GM18502 (cell line): ENCODE measurements around the gene VMAC.

Experiments used
- ATAC-seq: cut with Tn5 transposase; IDR thresholded peaks from one replicate; pipeline ENCODE4 v1.9.1; 2021; ENCODE audit warnings: mild to moderate bottlenecking; ENCODE audit not compliant: unreplicated experiment, poor library complexity

The VMAC gene

DNA sequence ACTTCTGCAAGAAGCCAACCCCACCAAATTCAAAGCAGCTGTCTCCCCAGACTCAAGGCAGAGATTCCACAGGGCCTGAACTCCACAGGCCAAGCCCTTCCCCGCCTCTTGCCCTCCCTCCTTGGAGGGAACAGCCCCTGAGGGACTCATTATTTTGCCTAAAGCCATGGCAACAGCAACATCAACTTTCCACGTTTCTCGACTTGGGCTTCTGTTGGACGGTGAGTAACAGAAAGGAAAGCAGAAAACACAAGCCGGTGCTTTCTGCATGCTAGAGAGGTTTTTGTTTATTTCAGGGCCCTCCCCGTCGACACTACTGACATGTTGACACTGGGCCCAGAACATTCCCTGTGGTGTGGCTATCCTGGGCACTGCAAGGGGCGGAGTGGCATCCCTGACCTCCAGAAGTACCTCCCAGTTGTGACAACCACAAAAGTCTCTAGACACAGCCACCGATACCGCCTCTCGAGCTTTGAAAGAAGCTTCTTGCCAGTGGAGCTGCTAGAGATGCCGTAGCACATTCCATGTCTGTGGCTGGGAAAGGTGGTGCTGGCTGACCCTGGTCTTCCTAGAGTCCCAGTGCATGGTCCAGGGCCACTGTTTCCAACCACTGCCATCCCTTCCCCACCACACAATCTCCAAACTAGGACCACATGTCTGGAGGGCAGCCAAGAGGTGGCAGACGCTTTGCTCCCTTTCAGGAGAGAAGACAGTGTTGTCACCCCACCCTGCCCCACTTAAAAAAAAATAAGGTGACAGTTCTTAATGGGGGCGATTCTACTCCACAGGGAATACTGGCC lies 22.2 kb downstream of the VMAC start:
- no peak for ATAC-seq

DNA sequence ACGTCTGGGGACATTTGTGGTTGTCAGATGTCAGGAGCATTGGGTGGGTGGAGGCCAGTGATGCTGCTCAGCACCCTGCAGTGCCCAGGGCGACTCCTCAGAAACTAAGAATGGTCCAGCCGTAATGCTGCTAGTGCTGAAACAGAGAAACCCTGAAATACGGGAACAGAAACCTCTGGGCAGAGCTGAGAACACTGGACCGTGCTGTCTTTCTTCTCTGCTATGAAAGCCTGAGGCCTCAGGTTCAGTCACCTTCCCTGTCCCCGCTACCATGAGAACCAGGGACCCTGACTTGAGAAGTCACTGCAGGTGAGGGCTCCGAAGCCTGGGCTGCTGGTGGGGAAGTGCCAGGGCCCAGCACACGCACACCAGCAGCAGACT lies 22.8 kb downstream of the VMAC start:
- ATAC-seq: peak; percentile 52

DNA sequence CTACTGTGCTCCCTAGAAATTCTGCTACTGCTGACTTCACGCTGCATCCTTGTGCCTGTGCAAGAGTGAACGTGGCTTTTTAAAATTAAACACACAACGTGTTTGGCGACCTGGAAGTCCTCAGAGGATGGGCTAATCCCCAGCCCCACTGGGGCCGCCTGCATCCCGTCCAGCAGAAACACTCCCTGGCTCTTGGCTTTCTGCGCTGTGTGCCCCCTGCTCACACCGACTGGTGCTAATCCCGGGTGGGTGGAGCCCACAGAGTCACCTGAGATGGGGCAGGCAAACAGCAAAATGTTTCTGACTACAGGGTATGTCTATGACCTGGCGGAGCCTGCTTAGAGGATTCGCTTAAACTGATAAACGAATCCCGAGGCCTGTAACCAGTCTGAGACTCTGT lies 24.5 kb downstream of the VMAC start:
- ATAC-seq: no peak

DNA sequence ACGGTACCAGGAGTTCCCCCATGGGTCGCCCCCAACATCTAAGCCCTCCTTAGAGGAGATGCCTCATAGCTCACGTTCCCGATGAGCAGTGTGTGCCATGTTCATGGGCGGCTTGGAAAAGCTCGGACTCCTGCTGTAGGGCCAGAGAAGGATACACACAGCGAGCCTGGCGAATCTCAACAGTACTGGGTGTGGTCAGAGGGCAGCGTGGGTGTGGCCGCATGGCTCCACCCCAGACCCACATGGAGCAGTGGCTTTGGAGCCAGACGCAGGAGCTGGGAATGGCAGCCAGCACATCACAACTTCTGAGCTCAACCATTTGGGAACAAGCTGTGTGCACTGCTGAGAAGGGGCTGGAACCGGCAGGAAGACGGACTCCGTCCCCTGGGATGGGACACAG lies 25.0 kb downstream of the VMAC start:
- no peak for ATAC-seq

DNA sequence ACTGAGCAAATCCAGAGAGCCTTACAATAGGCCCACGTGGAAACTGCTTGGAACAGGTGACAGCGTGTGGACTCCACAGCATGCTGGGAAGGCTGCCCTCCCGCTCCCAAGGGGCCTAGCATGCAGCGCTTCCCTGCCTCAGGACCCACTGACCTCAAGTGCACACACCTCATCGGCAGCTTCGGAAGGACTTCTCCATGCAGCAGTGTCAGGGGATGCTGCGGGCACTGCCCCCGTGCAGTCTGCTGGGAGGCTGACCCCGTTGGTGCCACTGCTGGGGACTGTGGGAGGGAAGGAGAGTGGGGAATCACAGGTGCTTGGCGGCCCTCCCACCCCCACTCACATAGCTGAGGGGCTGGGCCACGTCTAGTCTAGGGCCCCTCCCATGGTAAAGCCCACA lies 26.6 kb downstream of the VMAC start:
- no peak for ATAC-seq

DNA sequence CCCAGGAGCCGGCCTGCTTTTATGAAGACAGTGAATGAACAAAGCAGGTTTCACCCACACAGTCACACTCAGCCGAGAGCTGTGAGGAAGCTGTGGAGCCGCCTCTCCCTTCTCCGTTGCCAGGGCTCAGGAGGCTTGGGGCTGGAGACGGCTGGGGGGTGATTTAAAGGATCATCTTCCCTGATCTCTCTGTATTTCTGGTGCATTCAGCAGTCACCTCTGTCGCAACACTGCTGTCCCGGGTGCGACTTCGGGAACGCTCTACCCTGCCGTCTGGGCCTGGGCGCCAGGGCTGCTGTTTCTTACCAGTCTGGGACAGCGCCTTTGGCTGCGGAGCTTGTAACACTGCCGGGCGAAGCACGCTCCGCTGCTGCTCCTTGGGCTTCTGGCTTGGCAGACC lies 27.5 kb downstream of the VMAC start:
- no peak for ATAC-seq

DNA sequence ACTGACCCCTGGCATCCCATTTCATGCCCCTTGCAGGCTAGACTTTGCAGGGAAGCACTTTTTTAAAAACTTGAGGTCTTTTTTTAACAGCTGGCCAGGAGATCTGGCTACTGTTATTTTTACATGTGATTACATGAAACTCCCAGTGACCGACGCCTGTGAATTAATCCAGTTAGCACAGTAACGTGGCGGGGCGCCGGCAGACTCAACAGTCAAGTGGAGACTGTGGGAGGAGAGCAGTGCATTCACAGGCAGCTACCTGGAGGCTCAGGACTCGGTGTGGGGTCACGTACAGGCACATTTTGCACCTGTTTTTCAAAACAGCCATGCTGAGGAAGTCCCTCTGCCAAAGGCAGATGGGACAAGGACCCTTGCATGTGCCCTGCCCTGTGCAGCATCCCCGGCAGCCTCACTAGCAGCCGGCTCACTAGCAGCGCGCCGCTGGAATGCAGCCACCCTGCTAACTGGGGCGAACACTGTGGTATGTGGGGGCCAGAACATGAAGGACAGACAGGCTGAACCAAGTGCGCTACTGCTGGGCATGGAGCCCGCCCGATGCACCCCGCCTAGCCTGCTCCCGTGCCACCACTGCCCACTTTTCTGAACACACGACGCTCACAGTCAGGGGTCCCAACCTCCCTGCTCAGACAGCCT lies 28.1 kb downstream of the VMAC start:
- ATAC-seq: no peak

DNA sequence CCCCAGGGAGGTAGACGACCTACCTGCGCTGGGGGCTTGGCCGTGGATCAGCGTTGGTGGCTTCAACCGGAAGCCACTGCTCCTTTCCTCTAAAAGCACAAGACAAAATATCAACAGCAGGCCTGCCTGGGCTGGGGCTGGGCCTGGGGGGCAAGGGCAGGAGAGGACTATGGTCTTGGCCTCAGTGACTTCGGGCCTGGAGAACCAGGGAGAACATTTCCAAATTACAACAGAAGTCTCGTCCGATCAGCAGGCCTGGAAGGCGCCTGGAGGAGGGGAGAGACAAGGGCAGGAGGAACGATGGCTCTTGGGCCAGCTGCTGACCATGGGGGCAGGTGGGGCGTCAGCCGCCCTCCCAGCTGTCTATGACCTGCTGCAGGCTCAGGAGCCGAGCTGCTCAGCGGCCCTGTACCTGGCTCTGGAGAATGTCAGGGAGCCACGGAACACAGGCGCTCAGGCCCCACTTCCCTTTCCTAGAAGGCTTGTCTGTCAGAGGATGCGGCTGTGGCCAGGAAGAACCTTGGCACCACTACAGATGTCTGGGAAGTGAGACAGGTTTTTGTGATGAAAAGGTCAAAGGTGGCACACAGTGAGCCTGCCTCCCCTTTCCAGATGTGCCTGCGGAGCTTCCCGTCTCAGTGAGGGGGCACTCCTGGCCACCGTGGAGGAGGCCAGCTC lies 28.9 kb downstream of the VMAC start:
- no peak for ATAC-seq

DNA sequence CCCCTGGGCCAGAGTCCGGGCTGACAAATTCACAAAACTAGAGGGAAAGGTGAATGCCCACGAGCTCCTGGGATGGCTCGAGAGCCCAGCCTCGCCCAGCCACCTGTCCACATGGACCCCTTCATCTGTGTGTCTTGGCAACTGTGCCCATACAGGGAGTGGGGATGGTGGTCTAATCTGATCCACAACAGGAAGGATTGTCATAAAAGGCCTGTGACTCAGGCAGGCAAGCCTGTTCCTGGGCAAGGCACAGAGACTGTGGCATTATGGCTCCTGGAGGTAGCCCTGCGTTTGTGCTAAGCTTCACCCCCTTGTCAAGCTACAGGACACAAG lies 29.4 kb downstream of the VMAC start:
- no peak for ATAC-seq

DNA sequence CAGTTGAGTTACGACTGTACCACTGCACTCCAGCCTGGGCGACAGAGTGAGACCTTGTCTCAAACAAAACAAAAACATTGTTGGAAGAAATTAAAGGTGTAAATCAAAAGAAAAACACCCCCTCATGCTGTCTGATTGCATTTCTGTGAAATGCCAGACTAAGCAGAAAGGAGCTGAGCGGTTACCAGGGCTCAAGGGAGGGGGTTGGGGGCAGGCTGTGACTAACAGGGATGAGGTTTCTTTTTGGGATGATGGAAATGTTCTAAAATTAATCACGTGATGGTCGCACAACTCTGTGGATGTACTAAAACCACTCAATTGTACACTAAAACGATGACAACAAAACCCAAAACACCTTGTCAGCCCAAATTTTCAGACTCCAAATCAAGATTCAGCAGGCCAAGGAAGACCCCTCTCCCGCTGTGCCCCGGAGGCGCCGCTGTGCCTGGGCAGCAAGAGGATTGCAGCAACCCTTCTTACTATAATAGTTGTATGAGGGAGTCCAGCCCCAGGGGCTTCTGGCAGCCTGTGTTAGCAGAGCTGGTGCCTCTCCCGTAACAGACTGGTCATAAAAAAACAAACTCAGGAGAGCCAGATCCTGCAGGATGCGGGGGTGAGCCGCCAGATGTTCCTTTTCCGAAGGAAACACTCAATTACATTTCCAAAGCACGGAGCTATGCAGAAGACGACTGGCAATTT lies 30.3 kb downstream of the VMAC start:
- no peak for ATAC-seq

DNA sequence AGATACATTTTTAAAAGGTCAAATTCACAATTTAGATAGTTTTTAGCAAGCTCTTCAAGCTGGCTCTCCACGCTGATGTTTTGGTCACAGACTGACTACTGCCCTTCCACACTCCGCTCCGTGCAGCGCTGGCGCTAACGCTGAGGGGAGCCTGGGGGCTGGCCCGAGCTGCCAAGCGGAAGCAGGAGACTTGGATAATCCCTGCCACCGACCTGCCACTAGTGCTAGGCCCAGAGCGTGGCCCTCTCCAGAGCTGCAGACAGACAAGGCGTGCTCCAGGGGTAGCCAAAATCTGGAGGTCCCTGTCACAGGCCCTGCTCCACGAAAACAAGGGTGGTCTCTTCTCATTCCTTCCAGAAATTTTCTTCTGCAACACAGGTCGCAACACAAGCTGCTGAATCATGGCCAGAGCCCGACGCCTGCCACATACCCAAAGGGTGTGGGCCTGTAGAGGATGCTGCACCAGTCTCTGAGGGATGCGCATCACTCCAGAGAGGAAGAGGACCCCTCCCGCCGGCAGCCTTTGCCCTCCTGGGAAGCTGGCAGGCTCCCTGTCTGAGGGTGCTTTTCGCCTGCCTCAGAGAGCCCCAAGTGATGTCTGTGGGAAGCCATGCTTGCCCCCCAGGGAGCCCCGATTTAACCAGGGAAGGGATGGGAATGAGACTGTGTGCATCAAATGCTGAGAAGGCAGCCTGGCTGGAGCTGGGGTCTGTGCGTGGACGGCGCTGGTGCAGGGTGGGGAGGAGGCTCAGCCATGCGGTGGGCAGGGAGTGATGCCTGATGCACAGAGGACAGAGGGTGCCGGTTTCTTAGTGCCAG lies 31.0 kb downstream of the VMAC start:
- ATAC-seq: no peak

DNA sequence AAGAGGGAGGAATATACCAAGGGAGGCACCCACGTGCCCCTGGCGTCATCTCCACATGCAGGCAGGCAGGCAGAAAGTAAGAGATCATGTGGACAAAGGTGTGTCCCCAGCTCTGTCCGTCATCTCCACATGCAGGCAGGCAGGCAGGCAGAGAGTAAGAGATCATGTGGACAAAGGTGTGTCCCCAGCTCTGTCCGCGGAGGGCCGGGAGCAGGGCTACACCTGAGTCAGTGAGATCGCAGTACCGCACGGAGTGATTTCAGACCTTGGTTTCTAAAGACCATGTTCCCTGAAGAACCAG lies 31.6 kb downstream of the VMAC start:
- ATAC-seq: no peak

DNA sequence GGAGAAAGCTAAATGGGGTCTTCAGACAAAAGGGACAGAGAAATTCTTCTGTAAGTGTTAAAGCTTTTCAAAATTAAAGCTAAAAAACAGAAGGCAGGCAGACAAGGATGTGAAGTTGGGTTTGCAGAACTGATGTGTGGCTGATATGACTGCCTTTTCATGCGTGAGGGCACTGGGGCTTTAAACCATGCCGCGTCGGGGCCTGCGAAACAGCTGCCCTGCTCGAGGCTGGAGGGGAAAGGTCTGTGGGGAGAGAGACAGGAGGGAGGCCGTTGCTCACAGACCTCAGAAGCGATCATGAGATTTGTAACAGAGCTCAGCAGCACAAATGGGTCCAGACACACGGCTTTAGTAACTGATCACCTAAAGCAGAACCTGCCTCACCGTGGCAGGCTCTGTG lies 32.9 kb downstream of the VMAC start:
- no peak for ATAC-seq

DNA sequence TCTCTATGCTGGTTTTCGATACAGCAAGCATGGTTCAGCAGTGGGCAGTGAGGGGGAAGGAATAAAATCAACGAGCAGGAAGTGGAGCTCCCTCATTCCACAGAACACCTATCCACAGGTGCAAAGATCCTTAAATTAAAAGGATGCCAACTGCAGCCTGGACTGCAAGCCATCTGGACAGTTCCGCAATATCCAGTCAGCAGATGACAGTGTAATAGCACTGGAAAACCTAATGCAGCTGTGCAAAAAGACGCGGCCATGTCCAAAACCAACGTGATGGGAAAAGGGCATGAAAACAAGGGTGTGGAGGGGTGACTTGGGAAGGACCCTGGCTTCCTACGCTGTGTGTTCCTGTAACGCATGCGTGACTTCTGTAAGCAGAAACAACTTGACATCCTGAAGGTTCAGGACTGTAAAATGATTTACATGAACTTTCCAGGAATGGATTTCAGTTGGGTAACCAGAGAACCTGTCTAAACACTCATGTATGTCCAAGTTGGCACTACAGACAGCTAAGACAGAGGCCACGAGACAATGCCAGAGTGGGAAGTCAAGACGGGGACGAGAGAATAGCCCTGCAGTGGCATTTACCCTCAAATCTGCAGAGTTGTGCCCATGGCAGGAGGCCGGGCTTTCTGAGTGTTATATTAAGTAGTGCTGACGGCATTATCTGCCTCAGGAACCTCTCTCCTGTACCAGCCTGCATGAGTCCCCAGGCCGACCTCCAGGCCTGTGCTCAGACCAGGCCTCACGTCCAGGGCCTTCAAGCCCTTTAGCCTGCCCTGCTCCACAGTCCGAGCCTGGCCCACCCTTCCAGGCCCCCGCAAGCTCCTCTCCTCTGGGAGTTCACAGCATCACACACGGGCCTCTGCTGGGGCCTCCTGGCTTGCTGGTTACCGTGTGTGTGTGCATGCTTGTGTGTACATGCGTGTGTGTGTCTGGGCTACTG lies 35.9 kb downstream of the VMAC start:
- no peak for ATAC-seq

DNA sequence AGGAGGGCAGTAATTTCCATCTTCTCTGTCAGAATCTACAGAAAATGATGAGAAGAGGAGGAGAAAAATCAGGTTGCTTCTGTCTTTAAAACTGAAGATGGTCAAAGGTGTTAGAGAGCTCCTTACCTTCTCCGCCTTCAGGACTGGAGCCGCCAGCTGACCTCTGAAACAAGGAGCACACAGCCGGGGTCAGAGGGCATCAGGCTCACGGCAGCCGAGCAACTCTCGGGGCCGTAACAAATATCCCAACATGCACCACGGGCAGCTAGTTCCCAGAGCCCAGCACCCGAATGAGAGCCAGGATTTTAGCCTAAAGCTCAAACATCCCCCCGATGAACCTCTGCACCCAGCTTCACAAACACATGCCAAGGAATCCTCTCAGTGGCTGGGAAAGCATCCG lies 37.0 kb downstream of the VMAC start:
- no peak for ATAC-seq

DNA sequence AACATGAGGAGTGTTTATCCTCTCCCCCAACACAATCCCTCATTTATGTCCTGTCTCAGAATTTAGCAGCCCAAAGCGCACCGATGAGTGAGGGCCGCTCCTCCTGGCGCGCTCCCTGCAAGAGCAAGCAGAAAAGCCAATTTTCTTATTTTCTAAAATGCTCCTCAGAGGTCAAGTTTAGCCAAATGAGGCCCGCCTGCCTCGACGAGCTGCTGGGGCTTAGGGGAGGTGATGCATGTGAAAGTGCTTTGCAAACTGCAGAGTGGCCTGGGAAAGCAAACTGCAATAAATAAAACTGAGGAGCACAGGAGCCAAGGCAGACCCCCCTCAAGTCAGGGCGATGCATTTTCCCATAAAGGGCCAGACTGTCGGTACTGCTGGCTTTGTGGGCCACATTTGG lies 38.4 kb downstream of the VMAC start:
- ATAC-seq: no peak

DNA sequence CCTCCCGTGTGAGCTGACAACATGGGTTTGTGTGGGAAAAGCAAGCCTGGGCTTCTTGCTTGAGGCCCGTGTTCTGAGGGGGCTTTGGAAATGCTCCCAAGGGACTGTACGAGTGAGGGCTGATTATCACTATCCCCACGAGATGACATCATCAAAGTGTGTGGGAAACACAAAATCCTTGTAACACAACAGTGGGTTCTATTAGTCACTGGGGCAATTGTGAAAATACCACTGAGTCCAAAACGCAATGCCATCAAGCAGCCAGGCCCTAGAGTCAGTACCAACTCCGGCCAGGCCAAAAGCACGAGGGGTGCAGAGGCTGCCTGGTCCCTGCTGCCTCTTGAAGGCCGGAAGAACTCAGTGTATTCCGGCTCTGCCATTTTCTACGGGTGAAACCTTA lies 39.0 kb downstream of the VMAC start:
- ATAC-seq: no peak

DNA sequence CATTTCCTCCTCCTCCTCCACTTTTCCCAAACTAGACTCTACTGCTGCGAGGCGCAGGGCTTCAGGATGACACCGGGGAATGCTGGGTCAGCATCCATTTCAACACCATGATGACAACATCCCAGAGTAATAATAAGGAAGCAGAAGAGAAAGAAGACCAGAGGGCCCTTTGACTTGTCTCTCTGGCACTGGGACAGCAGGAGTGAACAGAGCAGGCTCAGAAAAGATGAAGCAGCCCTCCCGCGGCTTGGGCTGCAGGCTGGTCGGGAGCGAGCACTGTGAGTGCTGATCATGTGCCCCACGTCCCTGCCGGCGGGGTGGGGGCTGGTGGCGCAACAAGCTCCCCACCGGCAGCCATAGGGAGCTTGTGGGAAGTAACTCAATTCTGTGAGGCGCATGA lies 42.8 kb downstream of the VMAC start:
- ATAC-seq: no peak

DNA sequence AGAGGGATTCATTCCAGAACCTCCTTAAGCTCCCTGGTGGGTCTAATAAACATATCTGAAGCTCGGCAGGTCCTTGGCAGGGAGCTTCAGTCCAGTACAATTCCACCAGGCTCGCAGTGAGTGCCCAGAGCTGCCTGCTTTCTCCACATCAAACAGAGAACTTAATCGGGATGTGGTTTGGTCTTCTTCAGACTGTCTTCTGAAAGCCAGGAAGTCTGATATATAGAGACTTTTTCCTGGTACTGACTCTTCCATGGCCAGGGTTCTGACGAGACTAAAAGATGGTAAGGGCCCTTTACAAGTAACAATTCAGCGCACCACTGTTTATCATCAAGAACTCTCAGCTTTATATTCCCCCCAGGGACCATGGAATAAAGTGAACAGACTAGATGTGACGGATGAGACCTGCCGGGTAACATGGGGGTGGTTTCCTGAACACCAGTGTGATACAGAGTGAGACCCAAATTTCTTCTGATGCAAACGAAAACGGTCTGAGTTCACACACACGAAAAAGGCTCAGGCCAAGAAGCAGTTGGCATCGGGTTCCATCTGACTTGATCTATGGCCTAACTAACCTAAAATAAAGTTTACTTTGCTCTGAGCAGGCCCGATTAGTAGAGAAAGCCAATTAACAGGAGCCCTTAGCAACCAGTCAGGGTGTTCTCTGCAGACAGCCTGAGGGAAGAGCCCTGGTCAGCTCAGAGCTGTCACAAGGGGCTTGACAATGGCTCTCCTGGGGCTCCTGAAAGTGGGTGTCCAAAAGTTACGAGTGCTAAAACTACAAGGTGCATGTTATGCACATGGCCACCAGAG lies 44.3 kb downstream of the VMAC start:
- ATAC-seq: no peak
